DND-41 (cell line): ENCODE measurements around the gene MARK4.

Source experiments
- ATAC-seq: fragments of 200-7000 bp; cut with Tn5 transposase; 3 replicates; pipeline ENCODE4 v1.9.1; 2021; ENCODE audit warnings: low read depth; ENCODE audit not compliant: insufficient read depth
- DNase-seq: peaks from one replicate; pipeline ENCODE4 v3.0.0-alpha.2; 2020
- H2AFZ ChIP-seq: 2 replicates; pipeline ENCODE4 v1.6.0; 2012; ENCODE audit warnings: low read depth, low read length
- H3K27ac ChIP-seq: 2 replicates; pipeline ENCODE4 v1.5.1; 2012; ENCODE audit warnings: low read length, inconsistent platforms
- H3K27me3 ChIP-seq: fragments of 200-600 bp; sonication (generic); 2 replicates; pipeline ENCODE4 v1.6.0; 2012; ENCODE audit warnings: low read length, mild to moderate bottlenecking, inconsistent platforms; ENCODE audit not compliant: insufficient read depth, poor library complexity
- H3K36me3 ChIP-seq: 2 replicates; pipeline ENCODE4 v1.5.1; 2012; ENCODE audit warnings: low read length, inconsistent platforms; ENCODE audit not compliant: insufficient read depth
- H3K4me1 ChIP-seq: 2 replicates; pipeline ENCODE4 v1.5.1; 2012; ENCODE audit warnings: mild to moderate bottlenecking, low read length; ENCODE audit not compliant: insufficient read depth
- H3K4me2 ChIP-seq: 2 replicates; pipeline ENCODE4 v1.6.0; 2012; ENCODE audit warnings: mild to moderate bottlenecking, moderate library complexity, low read length, inconsistent platforms; ENCODE audit not compliant: insufficient read depth
- H3K4me3 ChIP-seq, 2 experiments: fragments of 200-600 bp in 1 of 2; shearing (Covaris generic) in 1 of 2; 2 replicates each; pipeline ENCODE4 v1.5.1; 2012 to 2016; ENCODE audit warnings: inconsistent platforms in 2 of 2, low read length in 2 of 2, mild to moderate bottlenecking in 2 of 2, low read depth in 1 of 2, moderate library complexity in 1 of 2
- H3K79me2 ChIP-seq: 2 replicates; pipeline ENCODE4 v1.6.0; 2012; ENCODE audit warnings: low read length, inconsistent platforms; ENCODE audit not compliant: insufficient read depth
- H3K9ac ChIP-seq: 2 replicates; pipeline ENCODE4 v1.6.0; 2012; ENCODE audit warnings: low read depth, mild to moderate bottlenecking, inconsistent platforms, low read length, moderate library complexity
- H3K9me3 ChIP-seq: 2 replicates; pipeline ENCODE4 v1.5.1; 2012; ENCODE audit warnings: low read length, moderate library complexity, mild to moderate bottlenecking, inconsistent platforms; ENCODE audit not compliant: insufficient read depth, severe bottlenecking
- H4K20me1 ChIP-seq: 2 replicates; pipeline ENCODE4 v1.6.0; 2012; ENCODE audit warnings: low read length; ENCODE audit not compliant: insufficient read depth
- CTCF ChIP-seq: IDR thresholded peaks from 2 replicates; pipeline ENCODE4 v1.5.1; 2012; ENCODE audit warnings: borderline replicate concordance, low read length, moderate library complexity, mild to moderate bottlenecking; ENCODE audit not compliant: poor library complexity, severe bottlenecking; ENCODE audit errors: extremely low read depth
- EZH2 ChIP-seq: IDR thresholded peaks from 3 replicates; pipeline ENCODE4 v1.6.1; 2012; ENCODE audit warnings: borderline replicate concordance, low read depth, mild to moderate bottlenecking, moderate library complexity, low read length, inconsistent platforms; ENCODE audit not compliant: severe bottlenecking

Gene MARK4

GRCh38 chr19:45346449-45346848 is 95.4 kb downstream of the MARK4 start:
- DNase-seq (no peak), ATAC-seq (no peak)
- H3K4me2 ChIP-seq: no peak overlapping the region
- H3K27ac ChIP-seq: no peak overlapping the region
- no peaks in the 10 kb centered on the region for H4K20me1 ChIP-seq
- H3K4me1 ChIP-seq: no peaks in the 10 kb centered on the region
- no peak for TF ChIP-seq CTCF
- TF ChIP-seq EZH2: no peak
- no peak overlapping the region for H3K9ac ChIP-seq
- H3K36me3 ChIP-seq: peaks cover 11% of the 10 kb centered on the region; the same call in 1 of the 2 replicates
- no peaks in the 10 kb centered on the region for H3K79me2 ChIP-seq
- no peak overlapping the region for H2AFZ ChIP-seq
- no peaks in the 10 kb centered on the region for H3K9me3 ChIP-seq
- H3K27me3 ChIP-seq: no peaks in the 10 kb centered on the region
- H3K4me3 ChIP-seq: no peak overlapping the region

- no peak overlapping the region for H3K9ac ChIP-seq
- H3K4me1 ChIP-seq: no peaks in the 10 kb centered on the region
- peaks cover 24% of the 10 kb centered on the region for H3K36me3 ChIP-seq
- H4K20me1 ChIP-seq: no peaks in the 10 kb centered on the region
- no peaks in the 10 kb centered on the region for H3K27me3 ChIP-seq
- no peak overlapping the region for H3K4me2 ChIP-seq
- H3K79me2 ChIP-seq: no peaks in the 10 kb centered on the region
- H3K9me3 ChIP-seq: no peaks in the 10 kb centered on the region
- H3K4me3 ChIP-seq: no peak overlapping the region
- DNase-seq (no peak), ATAC-seq (no peak)
- no peak overlapping the region for H3K27ac ChIP-seq
- no peak overlapping the region for H2AFZ ChIP-seq
- no peak for TF ChIP-seq CTCF
- no peak for TF ChIP-seq EZH2
Measured at GRCh38 chr19:45347570-45348366, 96.7 kb downstream of the MARK4 start.

GRCh38 chr19:45348367-45349125 is 97.5 kb downstream of the MARK4 start:
- Histone ChIP-seq H3K4me1 (no peaks in the 10 kb centered on the region), H3K27ac (no peak overlapping the region), H3K36me3 (peaks cover 32% of the 10 kb centered on the region), H3K27me3 (no peaks in the 10 kb centered on the region), H3K9ac (no peak overlapping the region), H3K9me3 (no peaks in the 10 kb centered on the region), H3K4me2 (no peak overlapping the region), H3K4me3 (no peak overlapping the region), H3K79me2 (no peaks in the 10 kb centered on the region), H2AFZ (no peak overlapping the region), H4K20me1 (no peaks in the 10 kb centered on the region)
- ATAC-seq: peak; percentile 27; the same call in 1 of the 3 replicates
- DNase-seq: no peak
- TF ChIP-seq EZH2: no peak
- TF ChIP-seq CTCF: no peak
